Subcutaneous abdominal adipose tissue (tissue), 5 donors: Measurements from ENCODE around the gene ACAN.

ENCODE experiments used
- H3K27ac ChIP-seq: one replicate; pipeline ENCODE4 v1.7.0; 2013; ENCODE audit warnings: low read depth, mild to moderate bottlenecking, inconsistent platforms, low read length, moderate library complexity
- H3K27me3 ChIP-seq, 5 donors: one replicate each; pipeline ENCODE4 v1.7.0; 2013; ENCODE audit warnings: low read length in 5 of 5, inconsistent platforms in 1 of 5; ENCODE audit not compliant: control insufficient read depth in 5 of 5, insufficient read depth in 4 of 5
- H3K36me3 ChIP-seq, 5 donors: one replicate each; pipeline ENCODE4 v1.7.0; 2013; ENCODE audit warnings: low read length in 5 of 5; ENCODE audit not compliant: control insufficient read depth in 5 of 5, insufficient read depth in 5 of 5
- H3K4me1 ChIP-seq, 5 donors: one replicate each; pipeline ENCODE4 v1.7.0; 2013; ENCODE audit warnings: low read length in 5 of 5, mild to moderate bottlenecking in 3 of 5, moderate library complexity in 1 of 5; ENCODE audit not compliant: control insufficient read depth in 5 of 5, insufficient read depth in 5 of 5
- H3K4me3 ChIP-seq, 5 donors: one replicate each; pipeline ENCODE4 v1.7.0; 2013; ENCODE audit warnings: low read length in 5 of 5, low read depth in 1 of 5
- H3K9ac ChIP-seq, 5 donors: one replicate each; pipeline ENCODE4 v1.7.0; 2013; ENCODE audit warnings: low read length in 5 of 5, mild to moderate bottlenecking in 4 of 5, moderate library complexity in 3 of 5
- H3K9me3 ChIP-seq, 5 donors: one replicate each; pipeline ENCODE4 v1.7.0; 2013; ENCODE audit warnings: low read length in 5 of 5; ENCODE audit not compliant: control insufficient read depth in 5 of 5
- donor health status: healthy.
- donor health status: healthy.
- donor health status: healthy.
- donor health status: healthy.
- donor health status: healthy.

Gene ACAN

DNA sequence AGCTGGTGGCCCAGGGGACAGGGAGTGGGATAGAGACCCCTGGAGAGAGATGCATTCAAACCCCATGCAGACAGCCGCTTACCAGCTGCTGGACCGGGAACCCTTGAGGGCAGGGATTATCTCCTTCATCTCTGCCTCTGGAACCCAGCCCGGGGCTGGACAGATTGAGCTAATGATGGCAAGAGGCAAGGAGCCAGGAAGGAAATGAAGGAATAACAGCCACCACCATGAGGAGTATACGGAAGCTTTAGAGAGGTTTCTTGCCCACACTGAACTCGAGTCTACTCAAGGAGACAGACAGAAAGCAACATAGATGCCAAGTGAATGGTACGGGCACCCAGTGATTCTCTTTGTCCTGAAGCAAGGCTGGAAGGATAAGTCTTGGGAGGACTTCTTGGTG, 68.9 kb downstream of the ACAN start:
- no peaks in the 10 kb centered on the region for H3K4me1 ChIP-seq
- peaks cover 0 to 5% (median 0%) of the 10 kb centered on the region in 5 donors for H3K36me3 ChIP-seq
- no peak overlapping the region for H3K9ac ChIP-seq
- H3K9me3 ChIP-seq: no peaks in the 10 kb centered on the region
- H3K27me3 ChIP-seq: peaks cover 6 to 16% (median 8%) of the 10 kb centered on the region in 5 donors
- no peak overlapping the region for H3K27ac ChIP-seq
- no peak overlapping the region for H3K4me3 ChIP-seq

DNA sequence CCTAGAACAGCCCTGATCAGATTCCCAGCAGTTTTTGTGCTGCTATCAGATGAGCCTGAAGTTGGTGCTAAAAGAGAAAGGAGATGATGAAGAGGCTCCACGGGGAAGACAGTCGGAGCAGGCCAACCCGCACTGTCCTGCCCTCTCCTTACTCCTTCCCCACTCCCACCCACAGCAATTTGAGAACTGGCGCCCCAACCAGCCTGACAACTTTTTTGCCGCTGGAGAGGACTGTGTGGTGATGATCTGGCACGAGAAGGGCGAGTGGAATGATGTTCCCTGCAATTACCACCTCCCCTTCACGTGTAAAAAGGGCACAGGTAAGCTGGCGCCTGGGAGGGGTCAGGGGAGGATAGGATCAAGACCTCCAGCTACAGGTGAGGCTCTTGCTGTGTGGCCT, 69.5 kb downstream of the ACAN start:
- Histone ChIP-seq H3K4me1 (no peaks in the 10 kb centered on the region), H3K9ac (no peak overlapping the region), H3K4me3 (no peak overlapping the region), H3K36me3 (peaks cover 0 to 5% (median 0%) of the 10 kb centered on the region in 5 donors), H3K9me3 (no peaks in the 10 kb centered on the region), H3K27me3 (peaks cover 6 to 16% (median 8%) of the 10 kb centered on the region in 5 donors), H3K27ac (no peak overlapping the region)

DNA sequence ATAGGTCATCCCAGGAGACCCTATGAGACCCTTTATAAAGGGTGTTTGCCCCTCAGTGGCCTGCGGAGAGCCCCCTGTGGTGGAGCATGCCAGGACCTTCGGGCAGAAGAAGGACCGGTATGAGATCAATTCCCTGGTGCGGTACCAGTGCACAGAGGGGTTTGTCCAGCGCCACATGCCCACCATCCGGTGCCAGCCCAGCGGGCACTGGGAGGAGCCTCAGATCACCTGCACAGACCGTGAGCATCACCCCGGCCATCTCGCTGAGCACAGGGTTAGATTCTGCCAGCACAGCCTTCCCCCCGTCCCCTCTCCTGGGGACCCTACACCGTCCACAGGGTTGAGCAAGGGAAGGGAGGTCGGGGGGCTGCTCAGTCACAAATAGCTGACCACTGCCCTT, 70.5 kb downstream of the ACAN start:
- Histone ChIP-seq H3K4me1 (no peaks in the 10 kb centered on the region), H3K27me3 (peaks cover 0 to 16% (median 8%) of the 10 kb centered on the region in 5 donors), H3K27ac (no peak overlapping the region), H3K4me3 (no peak overlapping the region), H3K9ac (no peak overlapping the region), H3K9me3 (no peaks in the 10 kb centered on the region), H3K36me3 (peaks cover 0 to 5% (median 0%) of the 10 kb centered on the region in 5 donors)

DNA sequence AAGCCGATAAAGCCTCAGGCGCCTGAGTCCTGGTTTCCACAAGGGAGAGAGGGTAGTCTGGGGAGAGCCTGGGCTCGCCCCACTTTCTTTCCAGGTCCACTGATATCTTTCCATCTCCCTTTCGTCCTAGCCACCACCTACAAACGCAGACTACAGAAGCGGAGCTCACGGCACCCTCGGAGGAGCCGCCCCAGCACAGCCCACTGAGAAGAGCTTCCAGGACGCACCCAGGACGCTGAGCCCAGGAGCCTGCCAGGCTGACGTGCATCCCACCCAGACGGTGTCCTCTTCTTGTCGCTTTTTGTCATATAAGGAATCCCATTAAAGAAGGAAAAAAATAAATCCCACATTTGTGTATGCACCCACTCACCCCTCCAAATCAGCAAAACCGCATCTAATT, 71.0 kb downstream of the ACAN start:
- no peaks in the 10 kb centered on the region for H3K4me1 ChIP-seq
- no peak overlapping the region for H3K9ac ChIP-seq
- H3K36me3 ChIP-seq: peaks cover 0 to 5% (median 0%) of the 10 kb centered on the region in 5 donors
- peaks cover 0 to 16% (median 8%) of the 10 kb centered on the region in 5 donors for H3K27me3 ChIP-seq
- no peak overlapping the region for H3K27ac ChIP-seq
- no peak overlapping the region for H3K4me3 ChIP-seq
- H3K9me3 ChIP-seq: no peaks in the 10 kb centered on the region

DNA sequence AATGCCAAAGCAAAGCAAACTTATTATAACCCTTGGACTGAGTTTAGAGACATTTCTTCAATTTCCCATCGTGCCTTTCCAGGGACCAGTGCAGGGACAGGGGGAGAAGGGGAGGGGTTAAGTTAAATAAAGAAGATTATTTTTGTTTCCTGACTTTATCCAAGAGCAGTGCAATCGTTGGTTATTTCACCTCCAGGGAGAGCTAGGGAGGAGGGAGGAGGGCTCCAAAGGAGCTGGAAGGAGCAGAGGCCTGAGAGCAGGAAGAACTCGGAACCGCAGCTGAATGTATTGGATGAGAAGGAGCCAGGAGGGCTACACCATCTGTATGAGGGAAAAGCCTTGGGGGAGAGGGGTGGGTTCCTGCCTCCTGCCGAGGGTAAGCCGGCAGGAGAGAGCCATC, 71.4 kb downstream of the ACAN start:
- Histone ChIP-seq H3K4me3 (no peak overlapping the region), H3K36me3 (peaks cover 0 to 5% (median 0%) of the 10 kb centered on the region in 5 donors), H3K9me3 (no peaks in the 10 kb centered on the region), H3K27me3 (peaks cover 0 to 16% (median 8%) of the 10 kb centered on the region in 5 donors), H3K4me1 (no peaks in the 10 kb centered on the region), H3K9ac (no peak overlapping the region), H3K27ac (no peak overlapping the region)

DNA sequence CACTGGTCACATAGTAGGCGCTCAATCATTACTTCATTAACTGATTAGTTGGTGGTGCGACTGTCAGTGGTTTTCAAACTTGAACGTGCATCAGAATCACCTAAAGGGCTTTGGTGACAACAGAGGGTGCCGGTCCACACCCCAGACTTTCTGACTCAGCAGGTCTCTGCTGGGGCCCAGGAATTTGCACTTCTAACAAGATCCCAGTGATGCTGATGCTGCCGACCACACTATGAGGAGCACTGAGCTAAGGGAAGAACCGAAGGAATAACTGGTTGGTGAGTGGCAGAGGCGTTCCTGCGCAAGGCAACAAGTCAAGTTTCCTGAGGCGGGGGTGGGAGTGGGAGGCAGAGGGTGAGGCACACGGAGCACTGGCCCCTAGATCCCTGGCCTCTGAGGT, 73.3 kb downstream of the ACAN start:
- Histone ChIP-seq H3K4me3 (no peak overlapping the region), H3K4me1 (no peaks in the 10 kb centered on the region), H3K9ac (no peak overlapping the region), H3K36me3 (peaks cover 0 to 6% (median 0%) of the 10 kb centered on the region in 5 donors), H3K27ac (no peak overlapping the region), H3K27me3 (peaks cover 0 to 10% (median 8%) of the 10 kb centered on the region in 5 donors), H3K9me3 (no peaks in the 10 kb centered on the region)

DNA sequence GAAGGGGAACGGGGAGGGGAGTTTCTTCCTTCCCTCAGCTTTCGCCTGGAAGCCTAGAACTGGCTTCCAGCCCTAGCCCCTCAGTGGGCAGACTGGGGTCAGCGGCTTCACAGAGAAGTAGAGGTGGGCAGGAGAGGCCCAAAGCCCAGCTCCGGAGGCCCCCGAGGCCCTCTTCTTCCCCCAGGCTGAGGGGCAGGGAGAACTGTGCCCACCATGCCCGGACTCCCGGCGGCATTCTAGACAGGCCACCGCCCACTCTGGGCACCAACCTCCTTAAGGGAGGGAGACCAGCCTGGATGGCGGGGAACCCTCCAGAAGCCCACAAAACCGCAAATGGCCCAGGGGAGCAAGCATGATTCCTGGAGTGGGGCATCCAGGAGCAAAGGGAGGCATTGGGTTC, 74.2 kb downstream of the ACAN start:
- Histone ChIP-seq H3K36me3 (peaks cover 0 to 9% (median 0%) of the 10 kb centered on the region in 5 donors), H3K27me3 (peaks cover 0 to 9% (median 5%) of the 10 kb centered on the region in 5 donors), H3K4me1 (no peaks in the 10 kb centered on the region), H3K9ac (no peak overlapping the region), H3K27ac (no peak overlapping the region), H3K4me3 (no peak overlapping the region), H3K9me3 (no peaks in the 10 kb centered on the region)

DNA sequence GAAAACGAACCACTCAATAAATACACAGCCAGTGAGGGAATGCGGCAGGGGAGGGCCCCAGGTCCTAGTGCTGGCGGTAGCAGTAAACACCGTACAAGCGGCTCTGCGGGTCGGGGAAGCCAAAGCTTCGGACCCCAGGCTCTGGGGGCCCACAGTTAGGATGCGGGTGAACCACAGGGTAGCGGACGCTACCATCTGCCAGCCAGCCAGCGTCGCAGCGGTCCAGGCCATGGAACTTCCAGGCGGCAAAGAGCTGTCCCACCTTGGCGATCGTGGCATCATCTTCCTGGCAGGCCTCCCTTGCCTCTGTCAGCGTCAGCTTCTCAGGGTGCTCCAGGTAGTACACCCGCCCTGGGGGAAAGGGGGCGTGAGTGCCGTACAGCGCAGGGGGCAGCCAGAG, 74.7 kb downstream of the ACAN start:
- no peak overlapping the region for H3K9ac ChIP-seq
- no peak overlapping the region for H3K4me3 ChIP-seq
- H3K9me3 ChIP-seq: no peaks in the 10 kb centered on the region
- no peak overlapping the region for H3K27ac ChIP-seq
- peaks cover 0 to 9% (median 0%) of the 10 kb centered on the region in 5 donors for H3K36me3 ChIP-seq
- no peaks in the 10 kb centered on the region for H3K4me1 ChIP-seq
- peaks cover 0 to 8% (median 4%) of the 10 kb centered on the region in 5 donors for H3K27me3 ChIP-seq

DNA sequence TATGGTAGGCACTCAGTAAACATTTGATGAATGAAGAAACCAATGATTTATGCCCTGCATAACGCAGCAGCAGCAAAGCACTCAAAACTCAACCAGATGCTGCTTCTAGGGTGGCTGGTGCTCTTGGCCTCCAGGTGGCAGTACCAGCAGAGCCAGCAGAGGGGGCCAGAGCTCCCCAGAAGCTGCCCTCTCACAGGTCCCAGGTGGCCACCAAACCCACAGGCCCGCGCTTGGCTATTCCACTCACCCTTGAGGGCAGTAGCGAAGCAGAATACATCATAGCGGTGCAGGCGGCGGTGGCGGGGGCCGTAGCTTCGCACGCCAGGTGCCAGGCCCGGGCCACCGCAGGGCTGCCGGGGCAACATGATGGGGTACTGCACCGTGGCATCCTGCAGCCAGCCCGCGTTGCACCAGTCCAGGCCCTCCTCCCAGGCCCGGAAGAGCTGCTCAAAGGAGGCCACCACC, 75.5 kb downstream of the ACAN start:
- peaks cover 0 to 6% (median 2%) of the 10 kb centered on the region in 5 donors for H3K27me3 ChIP-seq
- peaks cover 0 to 9% (median 0%) of the 10 kb centered on the region in 5 donors for H3K36me3 ChIP-seq
- no peaks in the 10 kb centered on the region for H3K4me1 ChIP-seq
- no peak overlapping the region for H3K4me3 ChIP-seq
- no peak overlapping the region for H3K27ac ChIP-seq
- no peak overlapping the region for H3K9ac ChIP-seq
- no peaks in the 10 kb centered on the region for H3K9me3 ChIP-seq

DNA sequence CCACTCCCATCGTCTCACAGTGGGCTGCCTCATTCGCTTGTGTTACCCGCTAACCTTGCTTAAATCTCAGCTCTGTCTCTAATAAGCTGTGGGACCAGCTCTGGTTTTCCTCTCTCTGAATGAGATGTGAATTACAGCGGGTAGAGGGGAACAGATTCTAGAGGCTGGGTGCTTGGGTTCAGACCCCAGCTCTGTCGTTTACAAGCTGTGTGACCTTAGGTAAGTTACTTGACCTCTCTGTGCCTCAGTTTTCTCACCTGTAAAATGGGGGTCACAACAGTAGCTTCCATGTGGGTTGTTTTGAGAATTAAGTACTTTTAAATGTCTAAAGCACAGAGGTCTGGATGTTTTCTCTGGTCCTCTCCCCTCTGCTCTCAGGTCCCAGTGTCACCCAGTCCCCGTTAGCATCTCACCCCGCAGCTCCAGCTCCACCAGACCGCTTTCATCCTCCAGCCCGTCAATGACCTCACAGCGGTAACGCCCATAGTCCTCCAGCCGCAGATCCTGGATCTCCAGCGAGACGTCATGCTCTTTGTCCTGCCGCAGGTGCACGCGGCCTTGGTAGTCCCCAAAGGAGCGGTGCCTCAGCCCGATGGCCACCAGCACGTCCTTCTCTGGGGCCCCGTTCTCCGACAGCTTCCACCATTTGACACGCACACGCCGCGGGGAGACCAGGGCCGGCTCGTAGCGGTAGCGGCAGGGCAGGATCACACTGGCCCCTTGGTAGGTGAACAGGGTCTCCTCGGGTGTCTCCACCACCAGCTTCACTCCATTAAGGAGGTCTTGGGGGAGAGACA, 77.9 kb downstream of the ACAN start:
- H3K36me3 ChIP-seq: peaks cover 0 to 9% (median 0%) of the 10 kb centered on the region in 5 donors
- no peak overlapping the region for H3K27ac ChIP-seq
- no peak overlapping the region for H3K9ac ChIP-seq
- H3K9me3 ChIP-seq: no peaks in the 10 kb centered on the region
- H3K27me3 ChIP-seq: no peaks in the 10 kb centered on the region
- H3K4me3 ChIP-seq: no peak overlapping the region
- H3K4me1 ChIP-seq: no peaks in the 10 kb centered on the region
